PC-9 (cell line): ENCODE data around the gene PWWP3B. TPM values are rescaled to one million over a fixed set of nuclear protein-coding genes. Genes with fewer than 3 reads are reported as not detected.

Experiments
- Bru-seq: library from RNA; stranded (reverse); fragments of 400-500 nt; gene quantifications from one replicate; lab custom pipeline; 2021; lab: Mats Ljungman, UMichigan
- BruChase-seq, 2 experiments: library from RNA; stranded (reverse); fragments of 400-500 nt; gene quantifications; one replicate each; lab custom pipeline; 2021; lab: Mats Ljungman, UMichigan
- BruUV-seq: library from RNA; stranded (reverse); fragments of 400-500 nt; replicated peaks from 2 replicates; lab custom pipeline; 2021; lab: Mats Ljungman, UMichigan
- CTCF ChIA-PET: fragments of 300-600 bp; sonication (Branson Sonifier 250); formaldehyde crosslinking; loops from one replicate; lab custom pipeline; 2022; ENCODE audit warnings: antibody characterized with exemption; lab: Charles Lee
- POLR2A ChIA-PET: fragments of 300-600 bp; sonication (Branson Sonifier 250); formaldehyde crosslinking; loops from one replicate; lab custom pipeline; 2022; ENCODE audit warnings: antibody characterized with exemption; ENCODE audit not compliant: unreplicated experiment; lab: Charles Lee
- DNase-seq, 2 experiments: peaks; one replicate each; pipeline versions ENCODE4 v3.0.0 to v3.0.0-alpha.2; 2015 to 2022; ENCODE audit warnings: mixed read lengths in 1 of 2
- H2AFZ ChIP-seq: fragments of 200-600 bp; sonication (generic); 2 replicates; pipeline ENCODE4 v1.8.1; 2017; ENCODE audit warnings: antibody characterized with exemption
- H3F3A ChIP-seq: fragments of 200-600 bp; sonication (generic); 2 replicates; pipeline ENCODE4 v1.8.1; 2017; ENCODE audit warnings: antibody characterized with exemption, mild to moderate bottlenecking, low read depth; ENCODE audit not compliant: insufficient read depth
- H3K27ac ChIP-seq: fragments of 200-600 bp; sonication (generic); 2 replicates; pipeline ENCODE4 v1.6.1; 2016; ENCODE audit warnings: mixed run types
- H3K27me3 ChIP-seq: fragments of 200-600 bp; sonication (generic); 2 replicates; pipeline ENCODE4 v1.6.1; 2016; ENCODE audit warnings: low read depth, mixed run types; ENCODE audit not compliant: insufficient read depth
- H3K36me3 ChIP-seq: fragments of 200-600 bp; sonication (generic); 2 replicates; pipeline ENCODE4 v1.6.1; 2016; ENCODE audit warnings: low read depth, mixed run types
- H3K4me1 ChIP-seq: fragments of 200-600 bp; sonication (generic); replicated peaks from 2 replicates; pipeline ENCODE4 v1.6.1; 2016; ENCODE audit warnings: mixed run types; ENCODE audit not compliant: insufficient read depth
- H3K4me2 ChIP-seq: fragments of 200-600 bp; sonication (generic); 2 replicates; pipeline ENCODE4 v1.6.1; 2017; ENCODE audit warnings: mixed run types
- H3K4me3 ChIP-seq: fragments of 200-600 bp; sonication (generic); 2 replicates; pipeline ENCODE4 v1.6.1; 2016; ENCODE audit warnings: mixed run types
- H3K79me2 ChIP-seq: fragments of 200-600 bp; sonication (generic); 2 replicates; pipeline ENCODE4 v1.6.1; 2017; ENCODE audit warnings: low read depth, mixed run types
- H3K9me2 ChIP-seq: fragments of 200-600 bp; sonication (generic); 2 replicates; pipeline ENCODE4 v1.8.1; 2017; ENCODE audit warnings: mild to moderate bottlenecking; ENCODE audit not compliant: insufficient read depth
- H3K9me3 ChIP-seq: fragments of 200-600 bp; sonication (generic); 2 replicates; pipeline ENCODE4 v1.8.1; 2016; ENCODE audit warnings: low read depth; ENCODE audit not compliant: insufficient read depth
- H4K20me1 ChIP-seq: fragments of 200-600 bp; sonication (generic); 2 replicates; pipeline ENCODE4 v1.8.1; 2017; ENCODE audit not compliant: insufficient read depth
- EZH2 ChIP-seq: fragments of 200-600 bp; sonication (generic); IDR thresholded peaks from 2 replicates; pipeline ENCODE4 v1.8.0; 2017; ENCODE audit warnings: antibody characterized with exemption, low read depth
- intact Hi-C: fragments of 100-400 bp; cut with micrococcal nuclease; formaldehyde crosslinking; loops from one replicate; pipeline ENCODE4 v1.10.0; 2022; ENCODE audit not compliant: unreplicated experiment
- long read RNA-seq: library from polyadenylated mRNA; stranded (forward); transcript quantifications from one replicate; pipeline ENCODE4 v2.0.0, GENCODE V29; 2022
- total RNA-seq: library from RNA; stranded (reverse); gene quantifications from 2 replicates; pipeline ENCODE4 v1.2.3, GENCODE V29; 2021
- TF ChIP-seq, protein P1 (sequence below): fragments of 200-600 bp; sonication (generic); conservative IDR thresholded peaks from 2 replicates; pipeline ENCODE4 v1.6.1; 2017; ENCODE audit warnings: mixed run types, antibody characterized with exemption, mild to moderate bottlenecking, moderate library complexity

PWWP3B gene
- total RNA-seq (not detected in 2 replicates), Bru-seq, nascent RNA (percentile 2 among the genes with signal in this experiment), BruChase-seq, experiment 1, labeled RNA remaining after a 2-hour chase (not detected), BruChase-seq, experiment 2, labeled RNA remaining after a 6-hour chase (percentile 5 among the genes with signal in this experiment)
- long read RNA-seq, result 0 reads

DNA sequence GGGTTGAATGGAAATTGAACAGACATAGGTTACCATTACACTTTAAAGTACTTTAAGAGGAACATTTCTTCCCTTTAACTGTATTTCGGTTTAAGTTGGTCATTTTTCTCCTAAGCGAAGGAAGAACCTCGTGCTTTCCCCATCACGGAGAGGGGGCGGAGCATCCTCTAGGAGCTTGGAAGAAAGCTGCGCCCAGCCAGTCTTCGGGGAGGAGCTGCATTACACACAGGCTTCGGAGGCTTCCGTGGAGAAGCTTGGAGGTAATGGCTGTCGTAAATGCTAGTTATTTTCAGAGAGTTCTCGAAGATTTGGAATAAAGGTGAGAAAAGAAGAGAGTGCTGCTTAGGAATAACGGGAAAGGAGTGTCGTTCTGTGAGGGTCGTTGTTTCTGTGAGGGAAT is at the start of gene PWWP3B:
Gene PWWP3B, plus strand, starts transcription at position 199 of the 400 bp plus-strand sequence. CDS start 37,128 bp downstream, outside the sequence.
- H3K9me3 ChIP-seq, result no peaks in the 10 kb centered on the region
- H3K79me2 ChIP-seq, result no peaks in the 10 kb centered on the region
- H3K4me2 ChIP-seq, result peak within 1 kb of the TSS; percentile 73
- H3K36me3 ChIP-seq, result no peaks in the 10 kb centered on the region
- intact Hi-C loops, result no loop called here
- POLR2A ChIA-PET, result no interaction called here
- no peaks in the 10 kb centered on the region for H3K4me1 ChIP-seq
- H2AFZ ChIP-seq, result peak within 1 kb of the TSS; percentile 70; the same call in 1 of the 2 replicates
- H3K27ac ChIP-seq, result no peak within 1 kb of the TSS
- H3K9me2 ChIP-seq, result no peaks in the 10 kb centered on the region
- H3K4me3 ChIP-seq, result peak within 1 kb of the TSS; percentile 33; the same call in 1 of the 2 replicates
- no peak for DNase-seq
- no peak for TF ChIP-seq EZH2
- TF ChIP-seq, protein P1, sequence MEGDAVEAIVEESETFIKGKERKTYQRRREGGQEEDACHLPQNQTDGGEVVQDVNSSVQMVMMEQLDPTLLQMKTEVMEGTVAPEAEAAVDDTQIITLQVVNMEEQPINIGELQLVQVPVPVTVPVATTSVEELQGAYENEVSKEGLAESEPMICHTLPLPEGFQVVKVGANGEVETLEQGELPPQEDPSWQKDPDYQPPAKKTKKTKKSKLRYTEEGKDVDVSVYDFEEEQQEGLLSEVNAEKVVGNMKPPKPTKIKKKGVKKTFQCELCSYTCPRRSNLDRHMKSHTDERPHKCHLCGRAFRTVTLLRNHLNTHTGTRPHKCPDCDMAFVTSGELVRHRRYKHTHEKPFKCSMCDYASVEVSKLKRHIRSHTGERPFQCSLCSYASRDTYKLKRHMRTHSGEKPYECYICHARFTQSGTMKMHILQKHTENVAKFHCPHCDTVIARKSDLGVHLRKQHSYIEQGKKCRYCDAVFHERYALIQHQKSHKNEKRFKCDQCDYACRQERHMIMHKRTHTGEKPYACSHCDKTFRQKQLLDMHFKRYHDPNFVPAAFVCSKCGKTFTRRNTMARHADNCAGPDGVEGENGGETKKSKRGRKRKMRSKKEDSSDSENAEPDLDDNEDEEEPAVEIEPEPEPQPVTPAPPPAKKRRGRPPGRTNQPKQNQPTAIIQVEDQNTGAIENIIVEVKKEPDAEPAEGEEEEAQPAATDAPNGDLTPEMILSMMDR, result no peak
- no peaks in the 10 kb centered on the region for H3K27me3 ChIP-seq
- no TSS peak for BruUV-seq
- CTCF ChIA-PET, result no interaction called here
- no peaks in the 10 kb centered on the region for H4K20me1 ChIP-seq
- no peaks in the 10 kb centered on the region for H3F3A ChIP-seq

DNA sequence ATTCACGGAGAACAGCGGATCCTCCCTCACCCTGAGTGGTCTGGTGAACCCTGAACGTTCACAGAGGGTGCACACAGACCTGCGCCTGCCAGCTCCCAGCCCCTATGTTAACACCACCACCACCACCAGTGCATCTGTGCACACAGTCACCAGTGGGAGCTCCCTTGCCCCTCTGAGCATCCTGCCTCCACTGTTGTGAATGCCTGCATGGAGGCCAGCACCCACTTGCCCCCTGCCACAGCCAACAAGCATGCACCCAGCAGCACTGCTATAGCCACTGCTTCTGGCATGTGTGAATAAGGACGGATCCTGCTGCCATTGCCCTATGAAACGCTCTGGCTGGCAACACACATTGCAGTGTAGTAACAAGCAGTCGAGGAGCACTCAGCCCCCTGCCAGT is 29.1 kb upstream of the PWWP3B start:
- no peak overlapping the region for H2AFZ ChIP-seq
- no peaks in the 10 kb centered on the region for H3K9me3 ChIP-seq
- no peaks in the 10 kb centered on the region for H3K9me2 ChIP-seq
- ChIA-PET CTCF (no interaction called here), POLR2A (no interaction called here)
- no peaks in the 10 kb centered on the region for H3K4me1 ChIP-seq
- H3K4me3 ChIP-seq, result no peak overlapping the region
- no peak overlapping the region for H3K4me2 ChIP-seq
- no peaks in the 10 kb centered on the region for H3F3A ChIP-seq
- no peaks in the 10 kb centered on the region for H3K79me2 ChIP-seq
- BruUV-seq, result no TSS peak
- no peak for TF ChIP-seq EZH2
- TF ChIP-seq, protein P1, result no peak
- no peaks in the 10 kb centered on the region for H3K27me3 ChIP-seq
- intact Hi-C loops, result no loop called here
- H3K36me3 ChIP-seq, result no peaks in the 10 kb centered on the region
- H4K20me1 ChIP-seq, result no peaks in the 10 kb centered on the region
- no peak for DNase-seq
- no peak overlapping the region for H3K27ac ChIP-seq

DNA sequence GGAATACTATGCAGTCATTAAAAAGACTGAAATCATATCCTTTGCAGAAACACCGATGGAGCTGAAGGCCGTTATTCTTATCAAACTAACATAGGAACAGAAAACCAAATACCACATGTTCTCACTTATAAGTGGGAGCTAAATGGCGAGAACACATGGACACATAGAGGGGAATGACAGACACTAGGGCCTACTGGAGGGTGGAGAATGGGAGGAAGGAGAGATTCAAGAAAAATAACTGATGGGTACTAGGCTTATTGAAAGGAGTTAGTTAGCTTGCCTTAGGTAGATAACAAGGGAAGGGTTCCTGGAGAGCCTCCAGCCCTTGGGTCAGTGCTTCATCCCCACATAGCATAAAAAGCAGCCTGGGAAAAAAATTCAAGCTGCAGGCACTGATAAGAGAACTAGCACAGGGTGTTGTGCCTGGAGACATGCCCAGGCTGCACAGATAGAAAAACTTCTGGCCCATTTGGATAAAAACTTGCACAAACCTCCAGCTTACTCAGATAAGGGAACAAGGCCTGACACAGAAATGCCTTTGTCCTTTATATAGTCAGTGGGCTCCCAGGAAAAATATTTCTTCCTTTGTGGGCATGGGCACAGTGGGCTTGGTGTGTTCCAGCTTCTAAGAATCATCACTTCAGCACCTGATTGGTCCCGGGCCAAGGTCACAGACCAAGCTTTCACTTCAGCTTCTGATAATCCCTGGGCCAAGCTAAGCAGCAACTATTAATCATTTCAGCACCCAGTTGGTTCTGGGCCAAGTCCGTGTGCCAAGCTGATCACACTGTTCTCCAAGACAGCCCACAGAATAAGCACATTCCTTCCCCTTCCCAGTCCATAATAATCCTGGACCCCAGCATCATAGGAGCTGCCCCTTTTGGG is 23.1 kb upstream of the PWWP3B start:
- H4K20me1 ChIP-seq, result no peaks in the 10 kb centered on the region
- H3K4me3 ChIP-seq, result no peak overlapping the region
- H3K27me3 ChIP-seq, result no peaks in the 10 kb centered on the region
- H3K4me1 ChIP-seq, result no peaks in the 10 kb centered on the region
- H3K4me2 ChIP-seq, result no peak overlapping the region
- intact Hi-C loops, result no loop called here
- H3K79me2 ChIP-seq, result no peaks in the 10 kb centered on the region
- H3K27ac ChIP-seq, result no peak overlapping the region
- no peaks in the 10 kb centered on the region for H3F3A ChIP-seq
- H3K36me3 ChIP-seq, result no peaks in the 10 kb centered on the region
- H3K9me2 ChIP-seq, result no peaks in the 10 kb centered on the region
- H3K9me3 ChIP-seq, result no peaks in the 10 kb centered on the region
- BruUV-seq, result no TSS peak
- ChIA-PET CTCF (no interaction called here), POLR2A (no interaction called here)
- DNase-seq, result no peak
- no peak for TF ChIP-seq EZH2
- TF ChIP-seq, protein P1, result no peak
- no peak overlapping the region for H2AFZ ChIP-seq
